ENCODE results near the gene MAOA.
"Not testable (repeated sequence)": the region's sequence is repeated elsewhere in the genome, so short reads cannot be mapped to it uniquely, and the experiment has no call there.

MAOA gene

DNA sequence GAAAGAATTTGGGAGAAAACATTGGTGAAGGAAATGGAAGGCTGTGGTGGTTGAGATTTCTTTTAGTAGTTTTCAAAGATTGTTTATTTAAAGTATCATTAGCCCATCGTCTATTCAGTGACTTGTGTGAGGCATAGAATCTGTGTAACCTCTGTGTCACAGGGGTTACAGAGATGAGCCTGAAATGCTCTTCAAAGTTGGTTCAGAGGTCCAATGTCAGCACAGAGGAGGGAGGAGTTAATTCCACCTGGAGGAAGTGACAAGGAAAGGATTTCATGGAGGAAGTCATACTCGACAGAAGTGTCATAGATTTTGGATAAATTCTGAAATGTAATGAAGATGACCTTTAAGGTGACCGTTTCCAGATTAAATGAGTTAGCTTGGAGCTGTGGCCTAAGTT, 8.2 kb downstream of the MAOA start:
- DNase-seq, result no peak

GRCh38 chrX:43664708-43665107, 8.6 kb downstream of the MAOA start:
- DNase-seq, result no peak

DNA sequence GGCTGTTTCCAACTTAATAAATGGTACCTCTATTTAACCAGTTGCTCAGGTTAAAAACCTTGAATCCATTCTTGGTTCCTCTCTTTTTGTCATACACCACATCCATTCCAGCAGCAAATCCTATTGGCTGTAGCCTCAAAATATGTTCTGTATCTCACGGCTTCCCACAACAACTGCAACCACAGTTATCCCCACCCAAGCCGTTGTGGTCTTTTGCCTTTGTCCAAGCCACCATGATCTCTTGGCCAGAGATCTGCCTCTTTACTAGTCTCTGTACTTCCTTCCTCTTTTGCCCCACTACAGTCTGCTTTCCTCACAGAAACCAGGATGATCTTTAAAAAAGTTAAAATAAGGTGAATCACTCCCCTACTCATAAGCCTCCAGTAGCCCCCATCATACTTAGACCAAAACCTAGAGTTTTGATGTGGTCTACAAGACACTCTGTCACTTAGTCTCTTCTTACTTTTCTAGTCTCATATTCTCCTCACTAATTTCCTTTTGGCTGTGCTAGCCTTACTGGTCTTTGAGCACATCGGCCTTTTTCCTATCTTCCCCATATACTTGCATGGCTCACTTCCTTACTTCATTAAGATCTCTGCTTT, 10.3 kb downstream of the MAOA start:
- no peak for DNase-seq

GRCh38 chrX:43675965-43676628, 20.0 kb downstream of the MAOA start:
- DNase-seq, result not testable (repeated sequence)

DNA sequence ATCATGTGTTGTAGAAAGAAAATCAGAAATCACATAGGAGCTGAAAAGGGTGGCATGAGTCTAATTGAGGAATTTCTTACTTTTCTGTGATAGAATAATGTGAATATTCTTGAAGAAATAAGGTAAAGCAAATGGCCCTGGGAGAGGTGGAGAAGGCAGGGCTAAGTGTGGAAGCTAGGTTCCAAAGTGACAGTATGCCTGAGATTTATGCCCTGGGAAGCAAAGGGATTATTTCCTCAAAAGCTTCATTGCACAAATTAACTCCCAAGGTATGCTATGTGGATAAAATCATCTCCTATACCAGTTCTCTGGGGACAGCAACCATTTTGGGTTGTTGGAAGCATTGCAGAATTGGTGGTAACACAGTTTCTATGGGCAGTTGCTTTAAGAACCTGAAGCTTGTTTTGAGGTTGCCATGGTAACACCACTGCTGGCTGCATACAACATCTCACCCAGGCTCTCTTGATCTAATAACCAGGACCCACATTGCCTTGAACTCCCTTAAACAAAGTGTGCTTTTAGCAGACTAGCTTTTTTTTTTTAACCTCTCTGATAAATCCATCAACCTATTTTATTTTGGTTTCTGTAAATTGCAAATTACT, 21.0 kb downstream of the MAOA start:
- DNase-seq, result no peak

GRCh38 chrX:43677993-43678392, 21.9 kb downstream of the MAOA start:
- no peak for DNase-seq

- no peak for DNase-seq
Measured at GRCh38 chrX:43679058-43679457, 23.0 kb downstream of the MAOA start.

DNA sequence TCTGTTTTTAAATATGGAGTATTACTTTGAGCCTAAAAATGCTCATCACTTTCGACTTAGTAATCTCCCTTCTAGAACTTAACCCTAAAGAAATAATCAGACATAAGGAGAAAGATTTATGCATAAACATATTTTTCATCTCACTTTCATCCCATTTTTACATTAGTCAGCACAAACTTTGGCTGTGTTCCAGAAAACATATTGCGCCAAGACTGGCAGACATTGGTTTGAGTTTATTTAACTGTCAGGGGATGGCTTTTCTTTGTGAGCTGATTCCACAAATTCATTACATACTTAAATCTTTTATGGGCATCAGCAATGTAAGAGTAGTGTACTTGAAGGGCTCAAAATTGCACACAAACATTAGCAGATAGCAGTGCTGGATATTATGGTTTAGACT, 23.7 kb downstream of the MAOA start:
- peak; percentile 46 for DNase-seq

- DNase-seq, result no peak
Measured at GRCh38 chrX:43682726-43683125, 26.6 kb downstream of the MAOA start.

DNA sequence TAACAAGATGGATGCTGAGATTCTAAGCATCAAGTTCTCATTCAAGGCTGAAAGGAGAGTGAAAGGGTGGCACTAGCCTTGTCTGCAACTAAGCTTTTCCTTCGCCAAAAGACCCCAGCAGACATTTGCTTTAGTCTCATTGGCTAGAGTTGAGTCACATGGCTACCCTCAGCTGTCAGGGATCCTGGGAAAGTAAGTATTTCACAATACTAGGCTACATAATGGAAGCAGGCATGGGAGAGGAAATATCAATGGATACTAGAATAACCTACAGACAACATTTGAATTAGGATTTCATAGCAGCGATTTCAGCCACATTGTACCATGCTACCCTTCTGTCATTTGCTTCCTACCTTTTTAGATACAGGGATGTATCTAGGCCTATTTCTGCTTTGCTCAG, 29.1 kb downstream of the MAOA start:
- no peak for DNase-seq

DNA sequence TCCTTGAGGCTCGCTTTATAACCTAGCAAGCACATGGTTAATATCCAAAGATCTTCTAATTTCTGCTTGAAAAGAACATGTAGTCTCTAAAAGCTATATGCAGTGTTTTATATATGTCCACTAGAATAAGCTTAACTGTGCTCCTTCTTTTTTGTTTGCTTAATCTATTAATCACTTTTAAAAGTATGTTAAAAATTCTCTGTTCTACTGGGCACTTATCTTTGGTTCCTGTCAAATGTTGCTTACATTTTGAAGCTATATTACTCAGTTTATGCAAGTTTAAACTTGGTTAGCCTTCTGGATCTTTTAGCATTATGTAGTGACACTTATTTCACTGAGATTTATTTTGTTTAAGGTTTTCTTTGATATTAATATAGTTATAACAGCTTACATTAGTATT, 32.5 kb downstream of the MAOA start:
- DNase-seq, result no peak

GRCh38 chrX:43693602-43694406, 37.7 kb downstream of the MAOA start:
- no peak for DNase-seq

DNA sequence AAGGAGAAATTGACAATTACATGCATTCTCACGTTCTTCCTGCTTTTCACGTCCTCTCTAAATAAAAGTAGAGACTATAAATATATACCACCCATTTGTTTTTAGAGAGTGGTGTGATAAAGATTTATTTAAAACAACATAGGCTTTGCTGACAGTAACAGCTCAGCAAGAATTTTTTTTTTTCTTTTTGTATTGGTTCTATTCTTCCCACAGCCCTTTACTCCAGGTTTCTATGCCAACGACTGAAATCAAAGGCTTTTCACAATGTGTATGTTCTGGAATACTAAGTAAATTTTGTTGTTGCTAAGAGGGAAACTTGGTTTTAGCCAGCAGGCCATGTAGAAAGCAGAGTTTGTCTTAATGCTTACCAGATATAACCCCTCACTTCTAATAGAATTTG, 43.4 kb downstream of the MAOA start:
- DNase-seq, result no peak

- no peak for DNase-seq
Measured at GRCh38 chrX:43702079-43702524, 46.0 kb downstream of the MAOA start.

DNA sequence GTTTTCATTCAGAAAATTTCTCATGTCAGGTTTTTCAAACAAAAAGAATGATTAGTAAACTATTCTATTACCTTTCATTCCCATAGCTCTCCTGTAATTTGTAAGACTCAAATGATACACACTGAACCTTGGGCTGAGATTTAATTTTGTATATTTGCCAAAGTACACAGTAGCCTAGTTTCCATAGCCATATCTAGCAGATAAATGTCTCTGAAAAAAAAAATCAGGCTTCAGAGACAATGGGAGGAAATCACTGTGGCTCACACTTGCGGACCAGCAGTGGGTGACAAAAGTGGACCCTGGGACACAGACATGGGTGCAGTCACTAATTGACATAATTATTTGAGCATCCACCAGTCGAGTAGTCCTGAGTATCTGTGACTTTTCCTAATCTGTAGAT, 46.6 kb downstream of the MAOA start:
- no peak for DNase-seq

DNA sequence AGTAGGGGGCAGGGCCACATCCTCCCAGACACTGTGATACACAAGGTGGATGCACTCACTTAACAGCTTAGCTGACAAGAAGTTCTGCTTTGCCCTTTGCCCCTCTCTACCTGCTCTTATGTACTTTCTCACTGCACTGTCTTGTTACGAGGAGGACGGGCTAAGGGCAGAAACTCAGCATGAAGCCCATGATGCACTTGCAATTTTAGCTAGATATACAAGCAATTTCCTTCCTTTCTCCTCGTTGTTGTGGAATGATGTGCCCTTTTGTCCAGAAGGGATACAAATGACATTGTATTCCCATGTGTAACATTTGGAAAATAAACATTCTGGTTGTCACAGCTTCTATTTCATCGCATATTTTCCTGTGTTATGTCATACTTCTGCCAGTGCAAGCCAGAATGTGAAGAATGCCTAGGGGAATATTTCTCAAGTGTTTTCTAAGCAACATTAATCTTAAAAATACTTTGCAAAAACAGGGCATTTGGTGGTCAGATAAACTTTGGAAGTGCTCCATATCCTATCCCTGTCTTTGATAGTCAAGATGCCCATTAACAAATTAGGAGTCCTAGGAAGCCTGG, 47.2 kb downstream of the MAOA start:
- peak; percentile 61 for DNase-seq

DNA sequence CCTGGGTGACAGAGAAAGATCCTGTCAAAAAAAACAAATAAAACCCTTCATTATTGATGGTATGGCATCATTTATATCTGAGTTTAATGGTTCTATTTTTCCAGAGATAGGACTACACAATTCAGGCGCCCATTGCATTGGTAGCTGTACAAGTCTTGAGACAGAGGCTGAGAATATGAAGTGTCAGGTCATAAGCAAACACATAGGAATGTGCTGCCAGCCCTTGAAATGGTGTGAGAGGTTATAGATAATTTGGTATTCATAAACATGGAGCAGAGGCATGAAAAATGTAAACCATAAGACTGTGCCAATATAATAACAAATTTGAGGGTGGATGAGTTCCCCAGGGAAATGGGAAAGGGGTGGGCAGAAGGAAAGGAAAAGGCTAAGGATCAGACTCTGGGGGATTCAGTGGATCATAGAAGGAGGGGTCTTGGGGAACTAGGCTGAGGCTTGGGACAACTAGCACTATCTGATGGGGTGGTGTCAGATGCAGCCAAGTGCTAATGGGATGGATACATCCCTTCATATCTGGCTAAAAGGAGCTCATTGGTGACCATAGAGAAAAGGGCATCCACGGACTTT, 50.8 kb downstream of the MAOA start:
- DNase-seq, result peak; percentile 18

DNA sequence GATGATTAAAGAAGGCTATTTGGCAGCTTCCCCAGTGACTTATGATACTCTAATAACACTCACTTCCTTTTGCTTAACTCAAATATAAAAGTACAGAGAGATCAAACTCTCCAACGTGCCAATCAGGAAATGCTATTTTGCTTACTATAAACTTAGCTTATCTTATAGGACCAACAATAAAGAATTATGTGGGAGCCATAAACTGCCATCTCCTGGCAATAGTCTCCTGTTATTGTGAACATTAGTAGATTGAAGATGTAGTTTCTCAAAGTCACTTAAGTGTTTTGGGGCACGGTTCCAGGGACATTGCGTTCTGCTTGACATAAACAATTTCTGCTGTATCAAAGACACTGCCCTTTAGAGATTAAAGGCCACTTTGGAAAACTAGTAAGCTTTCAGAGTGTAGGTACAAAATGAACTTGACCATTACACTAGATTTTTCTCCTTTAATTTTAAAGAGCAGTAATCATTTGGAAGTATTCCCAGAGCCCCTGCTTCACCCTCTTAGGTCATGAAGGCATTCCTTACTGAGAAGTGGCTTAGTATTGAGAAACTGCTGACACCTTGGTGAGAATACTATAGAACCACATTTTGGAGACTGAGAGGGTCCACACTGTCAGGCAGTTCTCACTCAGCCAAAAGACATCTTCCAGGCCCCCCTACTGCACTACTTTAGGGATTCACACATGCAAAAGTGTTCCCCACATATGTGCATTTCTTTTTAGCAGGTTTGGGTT, 51.9 kb downstream of the MAOA start:
- no peak for DNase-seq

DNA sequence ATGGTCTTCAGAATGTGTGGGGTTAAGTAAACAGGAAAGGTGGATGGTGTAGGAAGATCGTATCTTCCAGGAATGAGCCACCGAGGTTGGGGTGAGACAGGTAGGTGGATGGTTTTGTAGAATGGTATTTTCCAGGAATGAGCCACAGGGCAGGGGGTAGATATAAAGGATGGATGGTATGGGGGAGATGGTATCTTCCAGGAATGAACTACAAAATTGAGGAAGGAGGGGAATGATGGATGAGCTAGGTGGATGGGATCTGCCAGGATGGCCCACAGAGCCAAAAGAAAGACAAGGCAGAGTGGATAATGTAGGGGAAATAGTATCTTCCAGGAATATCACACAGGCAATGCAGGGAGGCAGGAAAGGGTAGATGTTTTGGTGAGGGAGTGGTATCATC, 60.0 kb downstream of the MAOA start:
- DNase-seq, result no peak

DNA sequence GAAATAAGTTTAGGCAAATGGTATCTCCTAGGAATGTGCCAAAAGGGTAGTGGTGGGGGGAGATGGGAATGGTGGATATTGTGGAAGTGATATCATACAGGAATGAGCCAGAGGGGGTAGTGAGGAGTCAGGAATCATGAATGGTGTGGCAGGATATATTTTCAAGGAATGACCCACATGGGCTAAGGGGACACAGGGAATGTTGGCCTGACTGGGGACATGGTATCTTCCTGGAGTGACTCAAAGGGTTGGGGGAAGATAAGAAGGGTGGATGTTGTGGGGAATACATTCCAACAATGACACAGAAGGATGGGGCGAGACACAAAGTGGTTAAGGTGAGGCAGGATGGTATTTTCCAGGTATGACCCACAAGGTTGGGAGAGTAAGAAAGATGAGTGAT, 60.6 kb downstream of the MAOA start:
- DNase-seq, result no peak

DNA sequence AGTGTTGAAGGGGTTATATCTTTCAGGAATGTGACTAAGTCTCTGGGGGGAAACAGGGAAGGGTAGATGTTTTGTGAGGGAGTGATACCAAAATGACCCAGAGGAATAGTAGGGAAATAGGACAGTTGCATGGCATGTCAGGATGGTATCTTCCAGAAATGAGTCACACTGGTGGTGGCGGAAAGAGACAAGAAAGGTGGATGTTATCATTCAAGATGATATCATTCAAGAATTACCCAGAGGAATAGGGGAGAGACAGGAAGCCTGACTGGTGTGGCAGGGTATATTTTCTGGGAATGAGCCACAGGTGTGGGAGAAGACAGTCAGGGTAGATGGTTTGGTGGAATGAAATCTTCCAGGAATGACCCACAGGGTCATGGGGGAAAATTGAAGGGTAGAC, 61.1 kb downstream of the MAOA start:
- DNase-seq, result no peak

DNA sequence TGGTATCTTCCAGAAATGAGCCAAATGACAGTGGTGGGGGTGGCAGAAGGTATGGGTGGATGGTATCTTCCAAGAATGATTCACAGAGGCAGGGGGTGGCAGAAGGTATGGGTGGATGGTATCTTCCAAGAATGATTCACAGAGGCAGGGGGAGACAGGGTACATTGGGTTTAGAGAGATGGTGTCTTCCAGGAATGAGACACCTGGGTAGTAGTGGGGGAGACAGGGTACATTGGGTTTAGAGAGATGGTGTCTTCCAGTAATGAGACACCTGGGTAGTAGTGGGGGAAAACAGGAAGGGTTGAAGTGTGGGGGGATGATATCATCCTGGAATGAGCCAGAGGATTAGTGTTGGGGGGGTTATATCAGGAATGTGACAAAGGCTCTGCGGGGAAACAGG, 62.0 kb downstream of the MAOA start:
- no peak for DNase-seq

All from fibroblast of skin of scalp (primary cell).